SK-MEL-5 (cell line): Measurements from ENCODE around the gene NRIP3. TPM values are rescaled to one million over a fixed set of nuclear protein-coding genes. Genes with fewer than 3 reads are reported as not detected.

Experiments
- DNase-seq: peaks from one replicate; pipeline ENCODE4 v3.0.0-alpha.2; 2016; ENCODE audit warnings: low read depth, low spot score
- in situ Hi-C: cut with HindIII; loops from 2 replicates; pipeline ENCODE4 v1.10.0; 2016; ENCODE audit warnings: low sequenced_read_pairs, high pct_unique_total_duplicates, low pct_unique_long_range_greater_than_20kb
- polyA plus RNA-seq, 2 experiments: library from polyadenylated mRNA; depleted of rRNA; stranded (reverse); fragments of >200 nt; gene quantifications; 2 replicates each; pipeline ENCODE4 v1.2.3, GENCODE V29; 2015
- total RNA-seq: library from RNA; depleted of rRNA; stranded (reverse); fragments of >200 nt; shearing (Covaris generic); gene quantifications from 2 replicates; pipeline ENCODE4 v1.2.3, GENCODE V29; 2014; rRNA removed

Gene NRIP3
- 9.7 and 11.1 TPM in 2 replicates for total RNA-seq
- 12.6 and 18.8 TPM in 2 replicates for polyA plus RNA-seq (2015; cell fraction: cytosol; rRNA removed)
- 8.6 and 20.7 TPM in 2 replicates for polyA plus RNA-seq (2015; cell fraction: nucleus; rRNA removed)

- in situ Hi-C loops, result no loop called here
- peak; percentile 20 for DNase-seq
These were observed at the start of gene NRIP3 for GRCh38 chr11:9003573-9004182. Gene NRIP3 (minus strand): TSS chr11:9004001. CDS start chr11:9003935, 66 bp downstream.

GRCh38 chr11:9052316-9052715 is 48.5 kb upstream of the NRIP3 start:
- peak; percentile 23 for DNase-seq
- in situ Hi-C loops, result no loop called here

- in situ Hi-C loops, result no loop called here
- DNase-seq, result no peak
These were observed 46.2 kb upstream of the NRIP3 start for GRCh38 chr11:9049959-9050358.

- no peak for DNase-seq
- in situ Hi-C loops, result no loop called here
These were observed 44.2 kb upstream of the NRIP3 start for GRCh38 chr11:9047964-9048523.

GRCh38 chr11:9046481-9046880 is 42.7 kb upstream of the NRIP3 start:
- in situ Hi-C loops, result no loop called here
- no peak for DNase-seq

- DNase-seq, result no peak
- in situ Hi-C loops, result no loop called here
These were observed 38.7 kb upstream of the NRIP3 start for GRCh38 chr11:9042488-9042887.

- no peak for DNase-seq
- in situ Hi-C loops, result no loop called here
These were observed 37.9 kb upstream of the NRIP3 start for GRCh38 chr11:9041747-9042146.

GRCh38 chr11:9040410-9040809 is 36.6 kb upstream of the NRIP3 start:
- DNase-seq, result no peak
- in situ Hi-C loops, result no loop called here

- in situ Hi-C loops, result no loop called here
- DNase-seq, result no peak
These were observed 36.1 kb upstream of the NRIP3 start for GRCh38 chr11:9039863-9040262.

GRCh38 chr11:9039198-9039597 is 35.4 kb upstream of the NRIP3 start:
- in situ Hi-C loops, result no loop called here
- DNase-seq, result no peak

- no peak for DNase-seq
- in situ Hi-C loops, result no loop called here
These were observed 34.7 kb upstream of the NRIP3 start for GRCh38 chr11:9038541-9038940.

- no peak for DNase-seq
- in situ Hi-C loops, result no loop called here
These were observed 34.2 kb upstream of the NRIP3 start for GRCh38 chr11:9037963-9038362.

GRCh38 chr11:9037046-9037780 is 33.4 kb upstream of the NRIP3 start:
- in situ Hi-C loops, result no loop called here
- DNase-seq, result no peak

- in situ Hi-C loops, result no loop called here
- DNase-seq, result no peak
These were observed 26.8 kb upstream of the NRIP3 start for GRCh38 chr11:9030601-9031000.

GRCh38 chr11:9029422-9029821 is 25.6 kb upstream of the NRIP3 start:
- no peak for DNase-seq
- in situ Hi-C loops, result no loop called here

GRCh38 chr11:9028581-9028980 is 24.8 kb upstream of the NRIP3 start:
- peak; percentile 86 for DNase-seq
- in situ Hi-C loops, result no loop called here

- DNase-seq, result no peak
- in situ Hi-C loops, result no loop called here
These were observed 21.5 kb upstream of the NRIP3 start for GRCh38 chr11:9025101-9025850.

- in situ Hi-C loops, result no loop called here
- no peak for DNase-seq
These were observed 19.3 kb upstream of the NRIP3 start for GRCh38 chr11:9022961-9023680.
